ENCODE results near the gene CBX1.
A peak's percentile ranks its signal among the peaks of the same experiment; 100 is the strongest.
"Not testable (repeated sequence)": the region's sequence is repeated elsewhere in the genome, so short reads cannot be mapped to it uniquely, and the experiment has no call there.

Gene CBX1

DNA sequence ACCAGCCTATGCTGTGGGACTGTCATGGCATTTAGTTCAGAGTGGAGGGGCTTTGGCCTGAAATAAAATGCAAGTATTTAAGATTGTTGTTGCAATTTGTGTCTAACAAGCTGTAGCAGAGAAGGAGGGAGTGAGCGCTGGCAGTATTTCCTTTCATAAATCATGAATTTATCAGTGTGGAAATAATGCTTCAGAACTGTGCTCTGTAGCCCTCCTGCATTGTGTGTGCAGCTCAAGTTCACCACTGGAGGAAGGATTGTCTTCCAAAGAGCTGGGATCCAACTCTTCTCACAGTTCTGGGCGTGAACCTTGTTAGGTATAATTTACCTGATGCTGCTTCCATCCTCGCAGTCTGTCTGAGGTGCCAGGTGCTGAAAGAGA lies 21.4 kb upstream of the CBX1 start:
- DNase-seq = no peak

DNA sequence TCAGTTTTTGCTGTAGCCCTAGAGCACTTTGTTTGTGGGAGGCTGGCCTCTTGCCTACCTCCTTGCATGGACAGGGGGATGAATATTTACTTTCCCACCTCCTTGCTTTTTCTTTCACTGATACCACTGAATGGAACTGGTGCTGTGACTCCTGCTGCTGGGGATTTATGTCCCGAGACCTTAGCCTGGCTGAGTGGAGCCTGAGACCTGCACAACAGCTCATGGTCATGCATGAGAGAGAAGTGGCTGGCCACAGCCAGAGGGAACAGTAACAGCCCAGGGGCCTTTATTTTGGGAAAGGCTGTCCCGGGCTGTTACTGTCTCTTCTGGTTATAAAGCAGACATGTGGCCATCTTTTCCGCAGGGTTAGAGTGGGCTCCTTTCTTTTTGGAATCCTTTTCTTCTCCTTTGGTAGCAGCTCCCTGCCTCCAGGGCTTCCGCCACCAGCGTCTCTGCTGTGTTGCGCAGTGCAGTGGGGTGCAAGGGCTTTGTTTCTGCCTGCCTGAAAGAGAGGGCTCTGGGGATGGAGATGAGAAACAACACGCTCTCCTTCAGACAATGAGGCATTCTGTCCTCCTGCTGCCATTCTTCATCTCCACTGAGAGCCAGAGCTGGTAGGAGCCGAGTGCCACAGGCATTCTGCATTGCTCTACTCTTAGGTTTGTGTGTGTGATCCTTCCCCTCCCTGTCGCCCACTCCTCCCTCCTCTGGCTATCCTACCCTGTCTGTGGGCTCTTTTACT lies 20.8 kb upstream of the CBX1 start:
- no peak for DNase-seq

DNA sequence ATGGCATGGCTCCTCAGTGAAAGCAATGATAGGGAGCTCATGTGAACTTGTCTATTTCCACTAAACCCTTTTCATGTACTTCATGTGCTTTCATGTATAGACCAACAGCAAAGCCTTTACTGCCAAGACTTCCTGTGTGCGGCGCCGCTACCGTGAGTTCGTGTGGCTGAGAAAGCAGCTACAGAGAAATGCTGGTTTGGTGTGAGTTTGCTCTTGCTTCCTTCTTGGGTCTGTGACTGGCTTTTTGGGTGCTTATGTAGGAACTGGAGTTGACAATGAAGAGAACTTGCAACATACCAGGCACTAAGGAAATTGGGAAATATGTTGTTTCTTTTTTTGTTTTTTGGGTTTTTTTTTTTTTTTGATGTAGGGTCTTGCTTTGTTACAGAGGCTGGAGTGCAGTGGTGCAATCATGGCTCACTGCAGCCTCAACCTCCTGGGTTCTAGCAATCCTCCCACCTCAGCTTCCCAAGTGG lies 12.0 kb upstream of the CBX1 start:
- peak; percentile 96 for DNase-seq

DNA sequence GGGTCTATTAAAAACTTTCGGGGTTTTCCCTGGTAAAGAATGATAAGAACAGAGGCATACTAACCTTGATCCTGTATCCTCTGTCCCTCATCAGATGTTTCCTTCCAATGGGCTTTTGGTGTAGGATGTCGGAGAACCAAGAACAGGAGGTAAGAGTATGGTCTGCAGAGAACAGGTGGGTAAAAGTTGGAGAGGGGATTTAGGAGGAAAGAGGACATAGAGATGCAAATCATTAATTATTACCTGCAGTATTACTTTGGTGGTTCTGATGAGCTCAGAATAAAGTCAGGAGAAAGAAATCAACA lies 10.6 kb upstream of the CBX1 start:
- DNase-seq = no peak

DNA sequence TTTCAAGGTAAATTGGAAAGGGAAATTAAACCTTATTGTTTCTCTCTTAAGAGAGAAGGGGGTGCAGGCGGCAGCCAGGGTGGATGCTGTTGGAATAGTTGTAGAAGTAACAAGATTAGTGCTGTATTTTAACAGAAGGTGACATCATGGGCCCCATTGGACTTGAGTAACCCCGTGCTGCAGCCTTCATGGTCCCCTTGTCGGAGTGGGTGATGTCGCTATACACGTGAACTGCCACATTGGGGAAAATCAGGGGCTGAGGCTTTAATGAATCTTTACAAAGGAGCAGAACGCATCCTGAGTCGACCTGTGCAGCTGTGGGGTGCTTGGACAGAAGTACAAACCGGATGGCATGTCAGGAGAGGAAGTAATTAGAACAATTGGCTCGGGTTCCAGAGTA lies 9.5 kb upstream of the CBX1 start:
- no peak for DNase-seq

DNA sequence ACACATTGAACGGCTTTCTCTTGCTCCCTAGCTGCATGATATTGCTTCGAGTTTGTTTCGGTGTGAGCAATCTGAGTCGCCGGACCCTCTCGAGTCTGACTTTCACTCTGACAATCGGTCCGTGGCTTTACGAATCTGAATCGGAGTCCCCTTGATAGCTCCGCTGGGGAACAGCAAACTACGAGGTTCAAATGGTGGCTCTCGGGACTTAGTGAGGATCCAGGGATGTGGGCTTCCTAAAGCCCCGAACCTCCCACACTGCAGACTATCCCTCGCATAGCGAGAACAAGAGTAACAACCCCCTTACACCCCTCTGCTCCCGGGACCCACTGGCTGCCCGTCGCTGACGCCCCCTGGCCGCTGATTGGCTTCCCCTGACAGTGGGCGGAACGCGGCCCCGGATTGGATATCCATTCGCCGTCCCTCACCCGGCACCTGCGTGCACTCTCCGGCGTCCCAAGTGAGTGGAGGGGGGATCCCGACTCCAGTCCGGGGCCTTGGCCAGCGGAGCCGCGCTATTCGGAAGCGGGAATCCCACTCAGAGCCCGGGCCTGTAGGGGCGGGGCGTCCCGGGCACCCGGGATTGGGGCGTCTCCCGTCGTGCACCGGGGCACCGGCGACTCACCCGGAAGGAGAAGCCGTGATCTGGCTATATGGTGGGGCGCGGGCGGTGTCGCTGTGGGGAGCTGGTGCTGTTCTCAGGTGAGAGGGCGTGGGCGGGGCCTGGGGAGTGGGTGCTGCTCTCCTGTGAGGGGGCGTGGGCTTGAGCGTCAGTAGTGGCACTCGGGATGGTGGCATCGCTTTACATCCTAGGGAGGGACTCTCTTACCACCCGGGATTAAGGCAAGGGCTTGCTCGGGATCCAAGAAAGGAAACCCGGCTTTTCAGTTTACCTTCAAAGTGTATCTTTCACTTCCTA lies 6.1 kb upstream of the CBX1 start, which contains the start of gene SNX11:
Gene SNX11 (plus strand): TSS at position 630 of the 919 bp plus-strand sequence. CDS start 4,278 bp downstream, outside the sequence.
- peak; percentile 23 for DNase-seq

DNA sequence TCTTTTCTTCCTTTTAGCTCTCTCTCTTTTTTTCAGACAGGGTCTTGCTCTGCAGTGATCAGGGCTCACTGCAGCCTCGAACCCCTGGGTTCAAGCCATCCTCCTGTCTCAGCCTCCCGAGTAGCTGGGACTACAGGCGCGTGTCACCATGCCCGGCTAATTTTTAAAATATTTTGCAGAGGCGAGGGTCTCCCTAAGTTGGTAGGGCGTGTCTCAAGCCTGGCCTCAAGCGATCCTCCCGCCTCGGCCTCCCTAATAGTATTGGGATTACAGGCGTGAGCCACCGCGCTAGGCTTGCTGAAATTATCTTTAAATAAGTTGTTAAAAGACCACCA lies 5.5 kb upstream of the CBX1 start:
- DNase-seq = no peak

DNA sequence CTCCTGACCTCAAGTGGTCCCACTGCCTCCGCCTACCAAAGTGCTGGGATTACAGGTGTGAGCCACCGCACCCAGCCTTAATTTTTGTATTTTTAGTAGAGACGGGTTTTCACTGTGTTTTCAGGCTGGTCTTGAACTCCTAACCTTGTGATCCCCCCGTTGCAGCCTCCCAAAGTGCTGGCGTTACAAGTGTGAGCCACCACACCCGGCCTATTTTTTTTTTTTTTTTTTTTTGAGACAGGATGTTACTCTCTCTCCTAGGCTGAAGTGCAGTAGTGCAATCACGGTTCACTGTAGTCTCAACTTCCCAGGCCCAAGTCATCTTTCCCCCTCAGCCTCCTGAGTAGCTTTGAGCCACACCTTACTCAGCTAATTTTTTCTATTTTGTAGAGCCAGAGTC lies 3.2 kb upstream of the CBX1 start:
- no peak for DNase-seq

DNA sequence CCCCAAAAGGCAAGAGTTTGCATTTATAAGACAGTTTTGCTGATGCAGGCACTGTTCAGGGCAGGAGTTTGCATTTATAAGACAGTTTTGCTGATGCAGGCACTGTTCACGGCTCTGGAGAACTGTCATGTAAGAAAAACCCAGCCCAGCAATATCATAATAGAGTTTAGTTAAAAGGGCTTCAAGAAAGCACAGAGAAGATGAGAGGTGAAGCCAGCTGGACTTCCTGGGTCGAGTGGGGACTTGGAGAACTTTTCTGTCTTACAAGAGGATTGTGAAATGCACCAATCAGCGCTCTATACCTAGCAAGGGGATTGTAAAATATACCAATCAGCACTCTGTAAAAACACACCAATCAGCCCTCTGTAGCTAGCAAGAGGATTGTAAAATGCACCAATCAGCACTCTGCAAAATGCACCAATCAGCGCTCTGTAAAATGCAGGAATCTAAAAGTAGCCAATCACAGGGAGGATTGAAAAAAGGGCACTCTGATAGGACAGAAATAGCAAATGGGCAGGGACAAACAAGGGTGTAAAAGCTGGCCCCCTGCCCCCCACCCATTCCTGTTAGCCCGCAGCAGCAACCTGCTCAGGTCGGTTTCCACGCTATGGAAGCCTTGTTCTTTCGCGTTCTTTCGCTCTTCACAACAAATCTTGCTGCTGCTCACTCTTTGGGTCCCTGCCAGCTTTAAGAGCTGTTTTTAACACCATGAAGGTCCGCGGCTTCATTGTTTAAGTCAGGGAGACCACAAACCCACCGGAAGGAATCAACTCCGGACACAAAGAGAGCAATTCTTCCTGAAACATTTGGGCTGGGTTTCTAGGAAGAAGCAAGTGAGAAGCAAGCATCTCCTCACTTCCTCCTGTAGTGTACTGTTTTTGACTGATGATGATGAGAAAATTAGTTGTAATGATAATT lies 1.8 kb upstream of the CBX1 start:
- no peak for DNase-seq

DNA sequence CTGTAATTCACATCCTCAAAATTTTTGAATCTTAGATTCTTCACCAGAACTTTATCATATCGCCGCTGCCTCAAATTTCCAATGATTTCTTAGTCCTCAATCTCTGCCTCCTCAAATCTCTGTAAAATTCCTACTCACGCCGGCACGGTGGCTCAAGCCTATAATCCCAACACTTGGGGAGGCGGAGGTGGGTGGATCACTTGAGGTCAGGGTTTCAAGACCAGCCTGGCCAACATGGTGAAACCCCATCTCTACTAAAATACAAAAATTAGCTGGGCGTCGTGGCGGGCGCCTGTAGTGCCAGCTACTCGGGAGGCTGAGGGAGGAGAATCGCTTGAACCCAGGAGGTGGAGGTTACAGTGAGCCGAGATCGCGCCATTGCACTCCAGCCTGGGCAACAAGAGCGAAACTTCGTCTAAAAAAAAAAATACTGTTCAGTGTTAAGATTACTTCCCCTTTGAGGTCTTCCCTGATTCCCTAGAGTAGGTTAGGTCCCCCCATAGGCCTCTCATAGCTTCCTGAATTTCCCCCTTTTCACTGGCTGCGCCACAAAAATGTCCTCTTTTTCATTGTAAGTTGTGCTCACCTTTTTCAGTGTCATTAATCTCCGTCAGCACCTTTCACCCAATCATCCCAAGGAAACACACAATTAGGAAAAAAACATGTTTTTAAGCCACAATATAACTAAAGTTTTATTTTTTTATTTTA lies 919 bp upstream of the CBX1 start:
- no peak for DNase-seq

DNA sequence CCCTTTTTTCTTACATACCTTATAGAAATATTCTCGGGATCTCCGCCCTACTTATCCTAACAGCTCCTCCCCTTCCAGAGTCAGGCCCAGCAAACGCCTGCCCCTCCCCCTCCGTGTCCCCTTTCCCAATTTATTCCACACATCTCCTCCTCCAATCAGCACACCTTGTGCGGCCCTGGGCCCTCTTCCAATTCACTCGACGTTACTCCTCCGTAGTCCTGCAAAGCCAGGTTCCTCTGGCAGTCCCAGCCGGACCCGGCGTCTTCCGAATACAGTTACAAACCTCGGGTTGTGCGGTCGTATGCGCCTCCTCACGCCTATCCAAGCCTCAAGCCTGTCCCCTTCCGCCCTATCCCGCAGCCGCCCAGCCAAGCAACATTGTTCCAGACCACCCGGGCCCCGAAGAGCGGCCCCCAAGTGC lies 677 bp downstream of the CBX1 start:
- DNase-seq = no peak

DNA sequence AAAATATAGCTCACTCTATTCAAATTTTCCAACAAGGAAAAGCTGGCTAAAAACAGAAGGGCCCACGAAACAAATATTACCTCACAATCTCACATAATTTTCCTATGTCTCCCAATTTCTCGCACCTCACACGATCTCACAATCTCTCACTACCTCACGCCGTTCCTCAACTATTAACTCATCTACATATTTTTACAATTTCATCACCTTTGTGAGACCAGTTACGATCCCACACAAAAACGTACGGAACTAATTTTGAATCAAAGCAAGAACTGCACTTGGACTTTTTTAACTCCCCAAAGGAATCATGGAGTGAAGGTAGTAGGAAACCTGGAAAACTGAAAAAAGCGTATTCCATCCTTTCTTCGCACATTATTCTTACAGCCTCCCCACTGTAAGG lies 1.1 kb downstream of the CBX1 start:
- no peak for DNase-seq

DNA sequence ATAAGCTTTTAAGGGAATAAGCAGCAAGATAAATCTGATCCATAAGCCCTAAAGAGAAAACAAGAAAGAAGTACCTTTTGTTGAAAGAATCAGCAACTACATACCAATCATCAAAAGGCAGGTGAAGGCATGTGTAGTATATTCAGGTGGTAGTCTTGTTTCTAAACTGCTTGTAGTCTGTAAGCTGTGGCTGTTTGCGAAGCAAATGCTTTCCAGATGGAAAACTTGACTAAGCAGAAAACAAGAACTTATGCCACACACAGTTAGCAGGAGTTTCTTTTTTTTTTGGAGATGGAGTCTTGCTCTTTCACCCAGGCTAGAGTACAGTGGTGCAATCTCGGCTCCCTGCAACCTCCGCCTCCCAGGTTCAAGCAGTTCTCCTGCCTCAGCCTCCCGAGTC lies 5.7 kb downstream of the CBX1 start:
- no peak for DNase-seq

DNA sequence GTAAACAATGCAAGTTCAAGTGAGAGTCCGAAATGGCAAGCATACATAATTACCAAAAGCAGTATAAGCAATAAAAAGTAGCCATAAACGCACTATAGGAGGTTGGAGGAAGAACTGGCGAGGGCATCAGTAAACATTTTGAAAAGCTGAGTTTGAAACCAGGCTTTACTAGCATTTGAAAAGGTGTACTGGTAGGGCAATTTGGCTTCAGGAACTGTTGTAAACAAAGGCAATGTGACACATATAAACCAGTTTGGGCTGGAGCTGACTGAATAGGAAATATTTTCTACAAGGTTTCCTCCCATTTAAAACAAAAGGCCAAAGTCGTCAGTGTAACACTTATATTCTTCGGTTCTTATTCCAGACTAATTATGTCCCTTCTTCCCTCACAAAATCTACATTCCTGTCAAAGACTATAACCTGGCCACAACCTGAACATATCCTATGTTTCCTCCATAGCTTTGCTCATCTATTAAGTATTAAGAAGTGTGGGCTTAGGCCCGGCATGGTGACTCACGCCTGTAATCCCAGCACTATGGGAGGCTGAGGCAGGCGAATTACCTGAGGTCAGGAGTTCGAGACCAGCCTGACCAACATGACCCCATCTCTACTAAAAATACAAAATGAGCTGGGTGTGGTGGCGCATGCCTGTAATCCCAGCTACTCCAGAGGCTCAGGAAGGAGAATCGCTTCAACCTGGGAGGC lies 7.8 kb downstream of the CBX1 start:
- no peak for DNase-seq

DNA sequence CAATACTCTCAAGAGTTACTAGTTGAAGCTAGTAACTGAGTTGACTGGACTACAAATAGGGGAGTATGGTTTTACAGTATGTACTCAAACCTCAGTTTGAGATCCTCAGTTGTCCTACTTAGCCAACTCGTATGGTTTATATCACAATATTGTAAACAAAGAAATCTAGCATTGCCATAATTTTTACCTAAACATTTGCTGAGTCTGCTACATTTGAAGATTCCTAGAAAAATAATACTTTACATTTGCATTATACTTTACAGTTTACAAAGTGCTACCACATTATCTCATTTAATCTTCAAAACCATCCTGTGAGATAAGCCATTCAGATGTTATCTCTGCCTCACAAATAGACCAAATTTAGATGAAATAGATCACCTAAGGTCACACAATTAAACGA lies 16.3 kb downstream of the CBX1 start:
- DNase-seq = no peak

DNA sequence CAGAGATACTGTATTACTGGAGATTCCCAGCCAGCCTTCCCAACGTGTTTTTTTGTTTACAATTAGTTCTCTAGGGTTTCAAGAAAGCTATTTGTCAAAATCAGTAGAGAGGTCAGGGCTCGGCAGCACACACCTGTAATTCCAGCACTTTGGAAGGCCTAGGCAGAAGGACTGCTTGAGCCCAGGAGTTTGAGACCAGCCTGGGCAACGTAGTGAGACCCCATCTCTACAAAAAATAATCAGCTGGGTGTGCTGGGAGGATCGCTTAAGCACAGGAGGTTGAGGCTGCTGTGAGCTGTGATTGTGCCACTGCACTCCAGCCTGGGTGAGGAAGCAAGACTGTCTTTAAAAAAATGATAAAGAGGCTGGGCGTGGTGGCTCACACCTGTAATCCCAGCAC lies 19.4 kb downstream of the CBX1 start:
- DNase-seq = no peak

DNA sequence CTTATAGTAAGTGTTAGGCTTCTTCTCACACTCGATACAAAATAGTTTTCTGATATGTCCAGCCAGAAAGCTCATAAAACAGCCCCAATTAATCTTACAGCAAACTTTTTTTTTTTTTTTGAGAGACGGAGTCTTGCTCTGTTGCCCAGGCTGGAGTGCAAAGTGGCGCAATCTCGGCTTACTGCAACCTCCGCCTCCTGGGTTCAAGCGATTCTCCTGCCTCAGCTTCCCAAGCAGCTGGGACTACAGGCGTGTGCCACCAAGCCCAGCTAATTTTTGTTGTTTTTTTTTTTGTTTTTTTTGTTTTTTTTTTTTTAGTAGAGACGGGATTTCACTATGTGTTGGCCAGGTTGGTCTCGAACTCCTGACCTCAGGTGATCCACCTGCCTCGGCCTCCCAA lies 24.1 kb downstream of the CBX1 start:
- not testable (repeated sequence) for DNase-seq

DNA sequence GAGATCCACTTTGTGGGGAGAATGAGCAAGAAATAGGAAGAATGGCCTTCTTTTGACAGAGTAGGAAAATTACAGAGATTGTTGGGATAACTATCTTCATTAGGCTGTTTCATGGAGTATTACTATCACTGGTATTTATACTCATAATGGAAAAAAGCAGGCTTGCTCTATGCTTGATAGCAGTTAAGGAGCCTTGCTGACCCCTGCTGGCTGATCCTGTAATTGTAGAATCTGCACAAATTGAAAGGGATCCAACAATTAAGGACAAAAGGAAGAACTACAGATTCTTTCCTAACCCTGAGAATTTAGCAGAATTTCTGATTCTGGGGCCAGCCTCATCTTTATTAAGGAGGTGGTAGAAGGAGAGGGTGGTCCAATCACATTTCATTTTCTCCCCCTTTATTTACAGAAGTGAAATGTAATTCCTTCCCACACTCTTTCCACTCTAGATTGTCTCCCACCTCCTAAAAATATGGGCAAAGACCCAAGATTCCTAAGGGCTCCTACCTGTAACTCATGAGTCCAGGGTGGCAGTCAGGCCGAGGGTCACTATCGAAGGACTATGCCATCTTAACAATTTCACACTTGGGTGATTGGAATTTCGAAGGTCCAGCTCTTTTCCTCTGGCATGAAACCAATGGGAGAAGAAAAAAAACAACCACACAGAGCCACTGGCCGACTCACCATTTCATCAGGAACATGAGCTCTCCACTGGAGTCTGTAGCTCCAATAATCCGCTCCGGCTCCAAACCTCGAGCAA lies 26.8 kb downstream of the CBX1 start:
- no peak for DNase-seq

DNA sequence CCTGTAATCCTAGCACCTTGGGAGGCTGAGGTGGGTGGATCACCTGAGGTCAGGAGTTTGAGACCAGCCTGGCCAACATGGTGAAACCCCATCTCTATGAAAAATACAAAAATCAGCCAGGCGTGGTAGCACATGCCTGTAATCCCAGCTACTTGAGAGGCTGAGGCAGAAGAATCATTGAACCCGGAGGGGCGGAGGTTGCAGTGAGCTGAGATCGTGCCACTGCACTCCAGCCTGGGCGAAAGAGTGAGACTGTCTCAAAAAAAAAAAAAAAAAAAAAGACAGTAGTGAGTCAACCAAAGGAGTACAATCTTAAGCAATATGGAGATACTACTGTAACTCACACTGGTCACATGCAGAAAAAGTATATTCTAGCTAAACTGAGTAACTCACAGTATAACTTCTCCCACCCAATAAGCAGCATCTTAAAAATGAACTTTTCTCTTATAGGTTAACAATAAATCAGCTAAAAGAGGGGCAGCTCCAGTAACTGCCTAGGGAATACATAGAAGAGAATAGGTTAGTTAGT lies 27.6 kb downstream of the CBX1 start:
- not testable (repeated sequence) for DNase-seq

DNA sequence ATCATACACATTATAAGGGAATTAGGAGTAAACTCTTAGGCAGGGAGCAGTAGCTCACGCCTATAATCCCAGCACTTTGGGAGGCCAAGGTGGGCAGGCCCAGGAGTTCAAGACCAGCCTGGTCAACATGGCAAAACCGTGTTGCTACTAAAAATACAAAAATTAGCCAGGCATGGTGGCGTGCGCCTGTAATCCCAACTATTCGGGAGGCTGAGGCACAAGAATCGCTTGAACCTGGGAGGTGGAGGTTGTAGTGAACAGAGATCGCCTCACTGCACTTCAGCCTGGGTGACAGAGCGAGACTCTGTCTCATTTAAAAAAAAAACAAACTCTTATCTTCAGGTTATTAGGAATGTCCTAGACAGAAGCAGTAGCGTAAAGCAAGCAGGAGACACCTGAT lies 28.5 kb downstream of the CBX1 start:
- not testable (repeated sequence) for DNase-seq

DNA sequence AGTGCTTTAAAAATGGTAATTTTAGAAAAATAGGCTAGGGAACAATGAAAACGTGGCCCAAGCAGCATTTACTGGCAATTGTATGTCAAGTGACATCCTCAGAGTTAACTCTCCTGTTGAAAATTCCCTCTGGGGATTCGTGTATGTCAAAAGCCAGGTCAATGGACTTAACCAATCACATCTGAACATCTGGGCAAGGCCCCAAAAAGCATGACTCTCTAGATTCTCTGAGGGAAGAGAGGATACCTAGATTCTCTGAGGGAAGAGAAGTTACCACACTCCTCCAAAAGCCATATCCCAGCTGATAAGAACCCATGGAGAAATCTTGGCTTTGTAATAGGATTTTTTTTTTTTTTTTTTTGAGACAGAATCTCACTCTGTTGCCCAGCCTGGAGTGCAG lies 29.6 kb downstream of the CBX1 start:
- DNase-seq = no peak
